Midbrain (tissue), 1 donor: ENCODE results near the gene TECTA.
"Not testable (repeated sequence)": the region's sequence is repeated elsewhere in the genome, so short reads cannot be mapped to it uniquely, and the experiment has no call there.

Experiments
- DNase-seq: peaks from one replicate; lab custom pipeline; 2025; lab: John Stamatoyannopoulos, UW

Gene TECTA

DNA sequence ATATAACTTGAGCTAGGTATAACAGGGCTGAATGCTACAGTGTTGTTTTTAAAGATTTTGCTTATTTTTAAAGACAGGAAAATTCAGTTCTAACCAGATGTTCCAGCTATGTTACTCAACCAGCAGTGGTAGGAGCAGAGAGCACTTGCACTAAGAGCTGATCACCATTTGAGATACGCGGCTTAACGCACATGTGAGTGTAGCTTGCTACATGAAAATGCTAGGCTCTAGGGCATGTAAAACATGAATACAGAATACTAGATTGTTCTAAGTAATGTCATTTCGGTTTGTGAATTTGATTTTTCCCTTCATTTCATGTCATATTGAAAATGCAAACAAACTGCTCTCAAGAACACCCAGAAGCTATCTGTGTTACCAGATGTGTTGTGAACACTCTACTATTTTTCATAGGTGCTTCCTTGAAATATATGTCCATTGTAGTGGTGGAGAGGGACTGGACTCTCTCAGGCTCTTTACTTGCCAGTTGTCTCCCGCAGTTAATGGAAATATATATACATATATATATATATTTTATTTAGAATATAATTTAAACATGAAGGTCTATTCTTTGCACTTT is 10.8 kb upstream of the TECTA start:
- DNase-seq = no peak

DNA sequence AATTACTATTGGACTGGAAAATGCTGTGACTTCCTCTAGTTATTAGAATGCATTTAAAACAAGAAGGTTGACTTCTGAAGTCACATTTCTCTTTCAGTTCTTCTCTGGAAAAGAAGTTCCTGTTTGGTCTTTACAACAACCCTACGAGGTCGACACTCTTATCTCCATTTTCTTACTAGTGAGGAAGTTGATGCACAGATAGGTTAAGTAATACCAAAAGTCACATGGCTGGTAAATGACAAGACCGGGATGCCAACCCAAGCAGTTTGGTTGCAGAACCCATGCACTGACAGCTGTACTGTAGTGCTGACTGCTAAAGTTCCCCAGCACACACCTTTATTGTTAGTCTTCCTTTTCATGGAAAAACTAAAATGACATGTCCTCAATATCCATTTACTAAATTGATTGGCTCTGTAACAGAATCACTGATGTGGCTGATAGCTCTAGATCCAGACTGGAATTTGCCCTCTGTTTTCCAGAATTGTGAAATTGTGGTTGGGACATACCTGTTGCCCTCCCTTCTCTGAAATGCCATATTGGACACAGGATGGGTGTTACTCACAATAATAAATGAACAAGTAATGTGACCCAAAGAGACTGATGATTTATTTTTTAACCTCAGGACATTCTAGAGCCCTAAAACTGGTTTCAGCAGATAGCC is 9.4 kb upstream of the TECTA start:
- DNase-seq = peak; percentile 23

DNA sequence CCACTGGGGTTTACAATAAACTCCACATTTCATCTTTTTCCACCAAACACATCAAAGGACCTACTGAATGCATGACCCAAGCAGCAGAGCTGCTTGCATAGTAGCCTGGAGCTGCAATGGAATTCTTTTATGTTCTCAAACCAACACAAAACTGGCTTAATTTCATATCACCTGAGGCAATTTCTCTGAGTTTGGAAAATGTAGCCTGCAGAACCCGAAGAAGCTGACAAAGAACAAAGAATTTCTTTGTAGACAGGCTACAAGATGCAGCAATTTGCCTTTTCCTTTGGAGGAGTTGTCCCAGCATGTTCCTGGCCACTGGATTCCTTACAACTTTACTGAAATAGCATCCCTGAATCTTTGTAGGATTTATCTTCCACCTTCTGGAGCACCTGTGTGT is 5.5 kb upstream of the TECTA start:
- no peak for DNase-seq

DNA sequence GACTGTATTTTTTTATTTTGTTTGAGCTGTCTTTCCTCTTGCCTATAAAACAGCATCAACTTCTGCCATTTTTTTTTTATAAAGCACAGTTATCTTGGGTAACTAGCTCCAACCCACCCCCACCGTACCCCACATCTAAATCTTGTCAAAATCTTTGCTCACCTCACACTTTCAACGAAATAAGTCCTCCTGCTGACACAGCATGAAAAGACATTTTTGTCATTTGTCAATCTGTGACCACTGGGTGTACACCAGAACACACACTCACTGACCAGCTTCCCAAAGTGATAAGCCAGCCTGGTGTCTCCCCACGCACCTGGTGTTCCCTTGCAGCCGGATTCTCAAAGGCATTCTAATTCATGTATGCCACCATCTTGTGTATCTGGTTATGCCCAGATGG is 1.7 kb upstream of the TECTA start:
- no peak for DNase-seq

DNA sequence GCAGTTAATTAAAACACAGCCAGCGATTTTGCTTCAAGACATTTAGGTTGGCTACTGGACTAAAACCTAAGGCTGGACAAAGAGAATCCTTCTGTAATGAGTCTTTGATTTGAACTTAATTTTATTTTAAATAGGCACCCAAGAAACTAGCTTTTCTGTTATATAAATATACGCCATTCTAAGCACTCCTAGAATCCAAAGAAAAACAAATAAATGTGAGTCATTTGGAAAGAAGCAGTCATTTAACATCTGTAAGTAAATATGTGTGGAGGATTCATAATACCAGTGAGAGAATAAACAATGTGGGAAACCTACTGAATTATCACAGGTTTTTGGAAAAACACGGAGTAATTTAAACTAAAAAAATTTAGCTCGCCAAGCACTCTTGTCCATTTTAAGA is 1.2 kb upstream of the TECTA start:
- no peak for DNase-seq

DNA sequence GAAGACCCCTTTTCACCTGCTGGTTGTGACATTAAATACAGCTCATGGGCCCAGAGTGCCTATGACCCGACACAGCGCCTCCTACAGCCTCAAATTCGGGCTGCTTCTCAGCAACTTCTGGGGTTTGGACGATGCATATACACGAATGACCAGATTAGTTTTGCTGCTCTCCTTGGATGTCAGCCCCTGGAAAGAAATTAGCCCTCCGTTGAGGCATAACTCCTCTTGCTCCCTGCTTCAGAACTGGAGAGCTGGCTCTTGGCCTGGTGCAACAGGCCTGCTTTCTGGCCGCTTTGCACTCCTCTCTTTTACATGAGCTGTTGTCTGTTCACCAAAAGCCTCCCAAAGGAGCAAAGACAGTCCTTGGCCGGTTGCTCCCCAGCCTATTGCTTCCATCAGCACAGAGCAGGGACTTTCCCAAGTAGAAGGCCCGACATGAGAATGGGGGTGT is 3.3 kb downstream of the TECTA start:
- DNase-seq = peak; percentile 18

DNA sequence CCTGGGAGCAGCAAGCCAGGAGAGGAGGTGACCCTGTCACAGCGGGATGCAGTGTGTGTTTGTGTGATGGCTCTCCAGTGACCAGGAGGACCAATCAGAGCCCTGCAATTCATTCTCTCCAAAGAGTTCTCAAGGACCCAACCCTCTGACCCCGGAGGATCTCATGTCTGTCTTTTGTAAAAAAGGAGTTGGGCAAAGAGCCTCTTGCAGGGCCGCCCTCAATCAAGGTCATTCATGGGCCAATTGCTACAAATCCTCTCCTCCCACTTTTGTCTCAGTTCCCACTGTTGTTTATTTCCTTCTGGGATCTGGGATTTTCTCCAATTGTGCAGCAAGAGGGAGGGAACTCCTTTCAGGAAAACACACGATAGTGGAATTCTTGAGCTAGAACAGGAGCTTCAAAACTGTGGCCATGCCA is 4.0 kb downstream of the TECTA start:
- peak; percentile 8 for DNase-seq

DNA sequence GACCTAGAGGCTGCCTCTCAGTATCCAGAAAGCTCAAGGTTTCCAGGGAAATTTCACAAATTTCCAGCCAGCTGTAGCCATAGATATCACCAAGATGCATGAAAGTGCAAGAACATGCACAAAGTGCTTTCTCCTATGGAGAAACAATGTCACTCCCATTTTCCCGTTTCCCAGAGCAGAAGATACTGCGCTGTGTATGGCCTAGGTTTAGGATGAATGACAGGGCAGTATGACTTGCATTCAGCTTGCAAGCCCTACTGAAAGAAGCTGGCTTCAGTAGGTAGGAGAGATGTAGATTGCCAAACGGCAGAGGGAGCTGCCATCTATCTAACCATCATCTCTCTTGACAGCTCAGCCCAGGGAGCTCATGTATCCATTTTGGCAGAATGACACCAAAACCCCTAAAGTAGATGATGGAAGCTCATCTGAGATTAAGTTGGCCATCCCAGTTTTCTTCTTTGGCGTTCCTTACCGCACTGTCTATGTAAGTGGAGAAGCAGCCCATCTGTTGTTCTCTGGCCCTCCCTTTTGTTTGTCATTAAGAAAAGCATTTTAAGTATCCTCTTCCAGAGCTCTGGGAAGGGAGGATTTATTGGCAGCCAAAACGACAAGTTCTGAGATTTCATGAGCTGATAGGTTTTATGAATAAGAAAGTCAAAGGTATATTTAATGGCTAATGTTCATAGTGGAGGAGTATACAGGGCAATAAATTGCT is 4.6 kb downstream of the TECTA start:
- DNase-seq = no peak

DNA sequence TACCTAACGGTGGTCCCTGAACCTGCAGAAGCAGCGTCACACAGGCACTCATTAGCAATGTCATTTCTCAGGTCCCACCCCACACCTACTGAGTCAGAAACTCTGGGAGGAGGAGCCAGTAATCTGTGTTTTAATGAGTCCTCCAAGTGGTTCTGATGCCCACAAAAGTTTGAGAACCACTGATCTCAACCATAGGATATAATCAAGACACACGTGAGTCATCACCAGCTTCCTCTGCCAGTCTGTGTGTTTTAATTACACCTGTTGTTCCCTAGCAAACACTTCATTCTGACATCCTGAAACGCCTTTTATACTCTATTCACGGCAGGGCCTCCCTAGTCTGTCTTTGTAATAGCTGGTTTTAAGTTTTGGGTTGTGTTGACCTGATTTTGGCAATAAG is 5.8 kb downstream of the TECTA start:
- no peak for DNase-seq

DNA sequence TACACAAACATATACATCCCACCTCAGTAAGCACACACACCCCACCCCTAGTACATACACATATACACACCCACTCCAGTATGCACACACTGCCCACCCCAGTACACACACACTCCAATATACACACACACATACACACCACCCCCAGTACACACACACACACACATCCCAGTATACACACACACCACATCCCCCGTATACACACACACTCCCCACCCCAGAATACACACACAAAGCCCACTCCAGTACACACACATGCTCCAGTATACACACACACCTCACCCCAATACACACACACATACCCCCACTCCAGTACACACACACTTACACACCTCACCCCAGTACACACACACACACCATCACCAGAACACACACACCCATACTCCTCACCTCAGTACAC is 7.4 kb downstream of the TECTA start:
- no peak for DNase-seq

DNA sequence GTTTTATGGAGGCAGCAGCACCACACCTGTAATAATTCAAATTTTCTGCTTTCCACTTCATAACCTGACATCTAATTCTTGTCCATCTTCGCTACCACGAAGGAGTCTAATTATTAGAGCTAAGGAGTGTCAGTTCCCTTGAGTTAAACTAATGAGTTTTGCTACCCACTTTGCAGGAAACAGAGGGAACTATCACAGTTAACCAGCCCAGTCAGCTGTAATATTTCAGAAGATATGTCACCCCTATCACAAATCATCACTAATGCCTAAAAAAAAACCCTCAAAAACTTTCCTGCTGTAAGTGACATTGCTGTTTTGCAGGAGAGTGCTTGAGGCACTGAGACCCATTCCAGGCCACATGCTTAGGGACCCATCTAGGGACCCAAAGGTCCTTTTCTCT is 8.4 kb downstream of the TECTA start:
- no peak for DNase-seq

DNA sequence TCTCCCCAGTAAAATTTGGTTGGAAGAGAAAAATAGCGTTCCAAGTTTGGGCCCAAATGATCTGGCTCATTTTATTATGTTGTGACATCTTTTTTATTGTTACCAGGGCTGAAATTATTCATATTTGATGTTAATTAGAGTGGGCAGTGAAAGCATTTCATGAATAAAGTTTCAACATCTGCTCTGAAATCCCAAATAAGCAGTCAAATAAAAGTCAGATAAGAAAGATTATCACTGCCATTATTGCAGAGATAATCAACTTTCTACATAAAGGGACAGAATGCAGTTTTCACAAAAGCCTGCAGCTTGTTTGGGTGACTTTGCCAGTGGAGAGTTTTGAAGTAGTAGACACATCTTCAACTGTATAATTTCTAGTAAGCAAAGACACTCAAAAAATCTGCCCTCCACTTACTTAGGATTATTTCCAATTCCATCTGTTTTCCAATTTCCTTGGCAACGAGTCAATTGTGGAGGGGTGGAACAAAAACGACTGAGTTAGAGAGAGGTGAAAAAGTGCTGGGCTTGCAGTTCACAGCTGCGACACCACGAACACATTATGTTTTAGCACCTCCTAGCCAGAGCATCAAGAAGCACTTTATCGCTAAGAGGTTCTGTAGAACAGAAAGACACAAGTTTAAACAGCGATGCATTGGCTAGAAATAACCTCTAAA is 9.0 kb downstream of the TECTA start:
- no peak for DNase-seq

DNA sequence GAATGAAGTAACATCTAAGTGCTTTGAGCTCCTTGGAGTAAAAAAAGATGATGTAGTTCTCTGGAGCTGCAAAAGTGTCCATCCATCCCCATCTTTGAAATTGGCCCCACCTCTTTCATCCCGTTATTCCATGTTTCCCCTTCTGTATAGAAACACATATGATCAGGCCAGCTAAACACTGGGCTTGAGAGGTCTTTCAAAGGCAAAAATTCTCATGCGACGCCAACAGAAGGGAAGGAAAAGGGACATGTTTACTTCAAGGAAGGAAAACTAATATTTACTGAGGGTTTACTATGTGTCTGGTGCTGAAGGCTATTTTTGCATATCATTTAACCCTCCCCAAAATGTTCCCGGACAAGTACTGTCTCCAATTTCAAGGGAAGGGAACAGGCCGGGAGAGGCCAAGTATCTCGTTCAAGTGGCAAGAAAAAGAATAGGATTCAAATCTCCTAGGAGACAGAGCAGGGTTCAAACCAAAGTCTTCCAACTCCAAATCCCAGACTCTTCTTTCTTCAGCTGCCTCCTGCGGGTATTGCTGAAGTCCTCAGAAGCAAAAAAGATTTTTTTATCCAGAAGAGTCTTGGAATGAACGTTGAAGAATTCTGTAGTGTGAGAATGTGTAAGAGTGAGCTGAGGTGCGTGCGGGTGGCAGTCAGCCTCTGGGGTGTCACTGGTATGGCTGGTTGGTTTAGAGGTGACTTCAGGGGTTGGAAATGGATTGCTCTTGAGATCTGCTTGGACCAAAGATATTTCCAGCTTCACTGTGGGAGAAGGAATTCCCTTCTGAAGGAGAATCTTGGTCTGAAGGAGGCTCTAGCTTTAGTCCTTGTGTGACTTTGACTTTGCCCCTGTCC is 10.1 kb downstream of the TECTA start:
- DNase-seq = no peak

DNA sequence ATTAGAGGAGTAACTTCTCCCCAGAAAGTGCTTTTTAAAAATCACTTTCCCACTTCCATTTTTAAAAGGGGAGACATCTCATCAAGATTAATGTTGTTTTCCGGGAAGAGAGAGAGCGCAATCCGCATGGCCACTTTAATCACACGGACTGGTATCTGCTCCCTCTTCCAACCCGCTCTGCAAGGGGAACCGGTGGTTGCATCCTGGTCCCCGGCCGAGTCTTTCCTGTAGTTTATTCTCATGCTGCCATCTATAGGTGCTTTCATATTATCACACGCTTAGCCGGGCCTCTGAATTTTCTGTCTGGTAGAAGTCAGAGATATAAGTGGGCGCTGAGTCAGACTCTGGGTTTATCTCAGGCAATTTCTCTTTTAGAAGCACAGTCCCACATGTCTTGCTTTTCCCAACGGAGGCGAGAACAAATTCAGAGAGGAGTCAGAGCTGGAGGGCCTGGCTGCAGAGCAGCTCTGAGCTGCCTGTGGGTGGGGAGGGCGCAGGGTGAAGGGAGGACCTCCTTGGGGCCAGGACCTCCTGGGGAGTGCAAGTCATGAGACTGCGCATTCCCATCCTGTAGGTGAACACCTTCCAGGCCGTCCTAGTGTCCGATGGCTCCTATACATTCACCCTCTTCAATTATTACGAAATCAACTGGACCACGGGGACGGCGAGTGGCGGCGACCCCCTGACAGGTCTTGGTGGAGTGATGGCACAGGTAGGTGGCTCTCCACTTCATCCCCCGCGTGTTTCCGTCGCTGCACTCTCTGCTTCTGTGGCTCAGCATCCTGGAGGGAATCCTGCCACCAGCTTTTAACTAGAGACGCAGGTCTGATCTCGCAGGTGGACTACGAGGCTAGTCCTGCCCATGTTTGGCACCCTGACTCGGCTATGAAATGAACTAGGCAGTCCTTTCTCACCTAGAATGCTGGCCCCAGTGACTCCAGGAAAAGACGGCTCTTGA is 11.7 kb downstream of the TECTA start:
- peak; percentile 64 for DNase-seq

DNA sequence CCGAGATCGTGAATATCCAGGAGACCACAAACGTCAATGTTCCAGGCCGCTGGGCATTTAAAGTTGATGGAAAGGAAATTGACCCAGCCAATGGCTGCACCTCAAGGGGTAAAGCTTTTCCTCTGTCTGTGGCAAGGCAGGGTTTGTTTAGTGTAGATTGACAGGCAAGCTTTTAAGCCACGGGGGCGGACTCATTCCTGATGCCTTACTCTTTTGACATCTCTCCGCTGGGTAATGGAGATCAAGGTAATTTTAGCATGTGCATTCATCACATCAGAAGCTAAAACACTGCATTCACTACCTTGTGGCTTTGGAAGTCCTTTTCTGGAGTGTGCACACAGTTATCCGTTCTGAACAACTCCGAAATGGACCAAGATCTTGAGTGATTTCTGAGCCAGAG is 12.6 kb downstream of the TECTA start:
- DNase-seq = no peak

DNA sequence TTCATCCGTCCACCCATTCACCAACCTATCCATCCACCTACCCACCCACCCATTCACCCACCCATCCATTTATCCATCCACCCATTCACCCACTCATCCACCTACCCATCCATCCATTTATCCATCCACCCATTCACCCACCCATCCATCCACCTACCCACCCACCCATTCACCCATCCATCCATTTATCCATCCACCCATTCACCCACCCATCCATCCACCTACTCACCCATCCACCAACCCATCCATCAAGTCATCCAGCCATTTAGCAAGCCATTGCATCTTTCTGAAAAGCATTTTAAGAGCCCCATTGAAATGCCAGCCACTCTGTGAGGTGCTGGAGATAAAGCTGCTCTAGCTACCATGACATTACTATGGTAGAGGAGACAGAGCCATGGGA is 14.0 kb downstream of the TECTA start:
- not testable (repeated sequence) for DNase-seq

DNA sequence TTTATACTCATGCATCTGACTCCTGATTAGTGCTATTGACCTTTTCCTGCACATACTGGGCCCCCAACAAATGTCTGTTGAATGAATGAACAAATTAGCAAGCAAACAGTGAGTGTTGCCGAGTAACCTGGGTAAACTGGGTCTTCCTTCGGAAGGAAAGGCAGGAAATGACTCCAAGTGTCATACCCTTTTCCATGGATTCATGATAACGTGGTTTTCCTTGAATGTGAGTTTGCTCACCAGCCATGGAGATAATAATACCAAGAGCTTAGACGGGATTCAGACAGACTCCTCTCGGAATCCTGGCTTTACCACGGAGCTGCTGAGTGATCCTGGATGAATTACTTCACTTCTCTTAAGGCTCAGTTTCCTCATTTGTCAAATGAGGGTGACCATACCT is 16.7 kb downstream of the TECTA start:
- DNase-seq = no peak

DNA sequence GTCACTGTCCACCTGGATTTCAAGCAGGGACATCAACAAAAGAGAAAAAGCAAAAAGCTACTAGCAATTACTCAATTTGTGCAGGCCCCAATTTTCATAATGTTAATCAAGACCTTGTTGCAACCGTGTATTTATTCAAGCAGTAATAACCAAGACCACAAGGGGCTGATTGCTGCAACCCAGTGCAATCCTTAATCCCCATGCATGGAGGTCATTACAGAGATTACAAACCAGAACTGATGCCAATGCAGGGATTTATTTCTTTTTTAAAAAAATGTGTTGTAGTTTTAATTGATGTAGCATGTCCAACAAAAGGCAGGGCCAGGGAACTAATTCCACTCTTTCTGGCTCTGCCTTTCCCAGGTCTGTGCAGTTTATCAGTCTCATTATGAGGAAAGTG is 18.4 kb downstream of the TECTA start:
- no peak for DNase-seq

DNA sequence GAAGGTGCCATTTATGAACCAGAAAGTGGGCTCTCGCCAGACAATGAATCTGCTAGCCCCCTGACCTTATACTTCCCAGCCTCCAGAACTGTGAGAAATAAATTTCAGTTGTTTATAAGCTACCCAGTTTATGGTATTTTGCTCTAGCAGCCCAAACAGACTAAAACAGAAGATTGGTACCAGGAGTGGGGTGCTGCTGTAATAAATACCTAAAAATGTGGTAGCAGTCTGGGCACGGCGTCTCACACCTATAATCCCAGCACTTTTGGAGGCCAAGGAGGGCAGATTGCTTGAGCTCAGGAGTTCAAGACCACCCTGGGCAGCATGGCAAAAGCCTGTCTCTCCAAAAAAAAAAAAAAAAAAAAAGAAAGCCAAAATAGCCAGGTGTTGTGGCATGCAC is 21.3 kb downstream of the TECTA start:
- DNase-seq = no peak

DNA sequence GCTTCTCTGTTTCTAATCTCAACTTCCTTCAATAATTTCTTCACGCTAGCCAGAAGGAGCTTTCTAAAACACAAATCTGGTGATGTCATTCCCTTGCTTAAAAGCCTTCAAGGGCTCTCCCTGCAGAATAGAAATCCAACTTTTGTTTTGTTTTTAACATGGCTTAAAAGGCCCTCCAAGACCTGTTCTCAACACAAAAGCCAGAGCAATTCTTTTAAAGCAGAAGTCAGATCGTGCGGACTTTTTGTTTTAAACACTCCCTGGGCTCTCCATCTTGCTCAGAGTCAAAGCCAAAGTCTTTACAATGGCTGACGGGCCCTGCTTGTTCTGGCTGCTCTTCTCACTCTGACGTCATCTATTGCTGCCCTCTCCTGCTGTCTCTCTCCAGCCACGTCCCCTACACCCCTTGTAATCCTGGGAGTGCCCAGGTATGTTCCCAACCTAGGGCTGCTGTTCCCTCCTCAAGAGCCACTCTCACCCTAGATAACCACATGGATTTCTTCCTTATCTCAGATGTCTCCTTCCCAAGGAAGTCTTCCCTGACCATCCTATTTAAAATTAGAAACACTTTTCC is 22.5 kb downstream of the TECTA start:
- DNase-seq = no peak
